ELF-1 (cell line): ENCODE data around the gene YTHDF1.
"Not testable (repeated sequence)": the region's sequence is repeated elsewhere in the genome, so short reads cannot be mapped to it uniquely, and the experiment has no call there.

Experiments
- DNase-seq: peaks from one replicate; pipeline ENCODE4 v3.0.0-alpha.2; 2016; ENCODE audit warnings: low read depth, low spot score

Gene YTHDF1

GRCh38 chr20:63171991-63172390 is 43.9 kb downstream of the YTHDF1 start:
- DNase-seq = no peak

GRCh38 chr20:63169681-63170080 is 46.2 kb downstream of the YTHDF1 start:
- no peak for DNase-seq

GRCh38 chr20:63168861-63169260 is 47.1 kb downstream of the YTHDF1 start:
- no peak for DNase-seq

- DNase-seq = no peak
These were observed 47.9 kb downstream of the YTHDF1 start for GRCh38 chr20:63167918-63168520.

- DNase-seq = no peak
These were observed 48.7 kb downstream of the YTHDF1 start for GRCh38 chr20:63167026-63167917.

GRCh38 chr20:63166193-63167020 is 49.5 kb downstream of the YTHDF1 start:
- DNase-seq = no peak

- no peak for DNase-seq
These were observed 50.4 kb downstream of the YTHDF1 start for GRCh38 chr20:63165356-63166192.

GRCh38 chr20:63164484-63165355 is 51.2 kb downstream of the YTHDF1 start:
- DNase-seq = no peak

GRCh38 chr20:63163596-63164483 is 52.1 kb downstream of the YTHDF1 start:
- no peak for DNase-seq

- no peak for DNase-seq
These were observed 52.8 kb downstream of the YTHDF1 start for GRCh38 chr20:63163171-63163570.

GRCh38 chr20:63162206-63162795 is 53.6 kb downstream of the YTHDF1 start:
- DNase-seq = no peak

GRCh38 chr20:63161176-63161651 is 54.7 kb downstream of the YTHDF1 start:
- no peak for DNase-seq

- no peak for DNase-seq
These were observed 55.2 kb downstream of the YTHDF1 start for GRCh38 chr20:63160641-63161175.

- no peak for DNase-seq
These were observed 55.9 kb downstream of the YTHDF1 start for GRCh38 chr20:63159826-63160640.

- DNase-seq = not testable (repeated sequence)
These were observed 56.7 kb downstream of the YTHDF1 start for GRCh38 chr20:63159251-63159650.

GRCh38 chr20:63158845-63159244 is 57.1 kb downstream of the YTHDF1 start:
- no peak for DNase-seq

GRCh38 chr20:63158352-63158751 is 57.6 kb downstream of the YTHDF1 start:
- no peak for DNase-seq

- not testable (repeated sequence) for DNase-seq
These were observed 58.5 kb downstream of the YTHDF1 start for GRCh38 chr20:63157431-63157830.
